ENCODE results near the gene WDR93.

WDR93 gene

GRCh38 chr15:89690276-89691218 is at the start of gene WDR93, which contains the start of gene PEX11A:
WDR93 (plus strand) TSS chr15:89690811; CDS start chr15:89701747, 10,936 bp downstream.
PEX11A (minus strand) TSS chr15:89690754; CDS start chr15:89690632, 122 bp downstream.
- DNase-seq (ENCODE audit: low spot score): peak; percentile 67

DNA sequence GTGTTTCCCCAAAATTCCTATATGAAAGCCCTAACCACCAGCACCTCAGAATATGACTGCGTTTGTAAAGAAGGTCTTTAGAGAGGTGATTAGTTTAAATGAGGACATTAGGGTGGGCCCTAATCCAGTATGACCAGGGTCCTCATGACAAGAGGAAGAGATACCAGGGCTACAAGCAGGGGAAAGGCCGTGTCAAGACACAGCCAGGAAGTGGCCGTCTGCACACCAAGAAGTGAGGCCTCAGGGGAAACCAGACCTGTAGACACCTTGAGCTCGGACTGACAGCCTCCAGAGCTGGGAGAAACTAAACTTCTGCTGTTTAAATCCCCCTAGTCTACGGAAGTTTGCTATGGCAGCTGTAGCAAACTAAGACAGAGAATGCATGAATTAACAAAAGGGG is 49.6 kb upstream of the WDR93 start:
- DNase-seq (ENCODE audit: low spot score): no peak

- no peak for DNase-seq (ENCODE audit: low spot score)
Measured at GRCh38 chr15:89642106-89642505, 48.5 kb upstream of the WDR93 start.

DNA sequence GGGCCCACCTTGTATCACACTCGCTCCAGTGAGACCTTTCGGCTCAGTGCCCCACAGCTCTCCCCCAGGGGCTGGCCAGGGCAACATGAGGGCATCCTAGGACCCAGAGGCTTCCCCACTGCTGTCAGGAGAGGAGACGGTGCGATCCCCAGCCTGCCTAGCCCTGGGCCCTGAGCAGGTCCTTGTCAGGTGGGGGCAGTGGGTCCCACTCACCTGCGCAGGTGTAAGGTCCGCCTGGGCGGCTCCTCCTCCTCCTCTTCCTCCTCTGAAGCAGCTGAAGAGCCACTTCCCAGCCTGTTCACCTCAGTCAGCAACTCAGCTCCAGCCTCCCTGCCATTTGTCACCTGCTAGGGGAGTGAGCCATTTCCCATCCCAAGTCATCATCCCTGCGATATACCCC is 44.9 kb upstream of the WDR93 start:
- DNase-seq (ENCODE audit: low spot score): no peak

DNA sequence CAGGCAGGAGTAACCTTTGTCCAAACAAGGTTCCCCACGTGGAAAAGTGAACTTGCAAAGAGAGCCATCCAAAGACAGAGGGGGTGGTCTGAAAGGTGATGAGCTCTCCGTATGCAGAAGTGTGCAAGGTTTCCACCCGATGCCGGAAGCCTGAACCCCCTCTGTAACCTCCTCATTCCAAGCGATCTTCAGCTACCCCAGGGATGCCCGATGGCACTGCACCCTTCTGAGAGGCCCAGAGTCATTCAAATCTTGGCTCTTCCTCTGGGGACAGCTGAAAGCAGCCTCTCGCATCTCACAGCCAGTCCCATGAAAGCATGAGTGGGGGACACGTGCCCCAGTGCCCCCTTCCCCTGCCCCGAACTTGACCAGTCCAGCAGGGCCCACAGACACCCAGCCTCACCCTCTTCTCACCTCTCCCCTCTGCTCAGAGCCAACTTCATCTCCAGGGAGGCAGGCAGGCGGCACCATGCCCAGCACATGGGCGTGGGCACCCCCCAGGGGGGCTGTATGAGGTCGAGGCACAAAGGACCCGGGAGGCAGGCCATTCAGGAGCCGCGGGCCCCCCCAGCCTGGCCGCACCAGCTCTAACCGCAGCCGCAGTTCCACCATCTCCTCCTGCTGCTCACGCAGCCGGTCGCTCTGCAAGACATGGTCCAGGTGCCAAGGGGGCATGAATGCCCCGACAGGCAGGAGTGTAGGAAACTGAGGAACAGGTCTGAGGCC is 44.0 kb upstream of the WDR93 start:
- DNase-seq (ENCODE audit: low spot score): no peak

- DNase-seq (ENCODE audit: low spot score): peak; percentile 57
Measured at GRCh38 chr15:89647191-89647851, 43.3 kb upstream of the WDR93 start.

- no peak for DNase-seq (ENCODE audit: low spot score)
Measured at GRCh38 chr15:89648106-89649012, 42.3 kb upstream of the WDR93 start.

DNA sequence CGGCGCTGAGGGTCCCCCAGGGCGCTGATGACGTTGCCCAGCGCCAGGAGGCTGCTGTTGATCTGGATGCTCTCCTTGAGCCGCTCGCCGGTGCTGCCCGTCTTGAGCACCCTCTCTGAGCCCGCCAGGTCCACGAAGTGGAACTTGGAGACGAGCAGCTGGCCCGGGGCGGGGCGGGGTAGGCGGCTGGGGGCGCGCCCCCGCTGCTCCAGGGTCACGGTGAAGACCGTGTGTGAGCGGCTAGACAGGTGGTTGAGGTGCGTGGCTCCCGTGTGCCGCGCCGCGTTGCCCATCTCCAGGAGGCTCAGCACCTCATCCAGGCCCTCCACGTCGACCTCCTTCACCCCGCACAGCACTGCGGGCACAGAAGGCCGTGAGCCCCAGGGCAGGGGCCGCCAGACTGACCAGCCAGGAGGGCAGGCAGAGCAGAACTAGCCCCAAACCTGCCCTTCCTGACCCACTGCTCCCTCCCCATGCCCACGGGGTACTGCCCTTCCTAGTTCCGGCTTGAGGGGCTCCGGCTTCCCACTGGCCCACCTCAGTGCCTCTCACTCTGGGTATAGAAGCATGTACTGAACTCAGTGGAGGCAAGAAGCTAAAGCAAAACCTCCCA is 41.5 kb upstream of the WDR93 start:
- DNase-seq (ENCODE audit: low spot score): no peak

DNA sequence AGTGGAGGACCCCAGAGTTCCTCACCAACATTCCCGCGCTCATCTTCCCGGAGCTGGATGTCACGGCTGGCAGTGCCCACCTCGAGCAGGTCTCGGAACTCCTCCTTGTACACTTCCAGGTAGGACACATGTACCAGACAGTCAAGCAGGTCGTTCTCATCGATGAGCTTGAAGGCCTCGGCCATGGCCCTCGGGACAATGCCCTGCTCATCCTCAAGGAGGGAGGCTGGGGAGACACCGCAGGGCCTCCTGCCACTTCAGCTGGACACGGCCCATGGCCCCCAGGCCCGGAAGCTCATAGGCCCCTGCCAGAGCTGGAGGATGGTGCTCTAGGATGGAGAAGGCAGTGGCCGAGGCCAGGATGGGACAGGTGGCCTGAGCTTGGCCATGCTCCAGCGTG is 40.9 kb upstream of the WDR93 start:
- DNase-seq (ENCODE audit: low spot score): no peak

- DNase-seq (ENCODE audit: low spot score): no peak
Measured at GRCh38 chr15:89652131-89652530, 38.5 kb upstream of the WDR93 start.

DNA sequence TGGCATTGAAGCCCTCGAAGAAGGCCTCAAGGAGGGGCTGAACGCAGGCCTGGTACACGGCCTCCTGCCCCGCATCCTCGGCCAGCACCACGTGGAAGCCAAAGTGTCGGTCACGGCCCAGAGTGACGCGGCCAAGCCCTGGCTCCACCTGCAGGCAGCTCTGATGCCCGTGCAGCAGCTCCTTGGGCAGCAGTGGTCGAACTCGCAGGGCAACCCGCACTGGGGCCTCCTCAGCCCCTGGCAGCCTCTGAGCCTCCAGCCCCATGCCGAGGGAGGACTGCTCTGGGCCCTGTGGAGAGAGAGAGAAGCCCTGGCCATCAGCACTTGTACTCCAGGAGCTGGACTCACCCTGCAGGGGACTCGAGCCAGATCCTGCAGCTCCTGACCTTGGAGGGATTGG is 37.9 kb upstream of the WDR93 start:
- no peak for DNase-seq (ENCODE audit: low spot score)

- DNase-seq (ENCODE audit: low spot score): no peak
Measured at GRCh38 chr15:89653578-89653977, 37.0 kb upstream of the WDR93 start.

- no peak for DNase-seq (ENCODE audit: low spot score)
Measured at GRCh38 chr15:89654301-89654761, 36.3 kb upstream of the WDR93 start.

DNA sequence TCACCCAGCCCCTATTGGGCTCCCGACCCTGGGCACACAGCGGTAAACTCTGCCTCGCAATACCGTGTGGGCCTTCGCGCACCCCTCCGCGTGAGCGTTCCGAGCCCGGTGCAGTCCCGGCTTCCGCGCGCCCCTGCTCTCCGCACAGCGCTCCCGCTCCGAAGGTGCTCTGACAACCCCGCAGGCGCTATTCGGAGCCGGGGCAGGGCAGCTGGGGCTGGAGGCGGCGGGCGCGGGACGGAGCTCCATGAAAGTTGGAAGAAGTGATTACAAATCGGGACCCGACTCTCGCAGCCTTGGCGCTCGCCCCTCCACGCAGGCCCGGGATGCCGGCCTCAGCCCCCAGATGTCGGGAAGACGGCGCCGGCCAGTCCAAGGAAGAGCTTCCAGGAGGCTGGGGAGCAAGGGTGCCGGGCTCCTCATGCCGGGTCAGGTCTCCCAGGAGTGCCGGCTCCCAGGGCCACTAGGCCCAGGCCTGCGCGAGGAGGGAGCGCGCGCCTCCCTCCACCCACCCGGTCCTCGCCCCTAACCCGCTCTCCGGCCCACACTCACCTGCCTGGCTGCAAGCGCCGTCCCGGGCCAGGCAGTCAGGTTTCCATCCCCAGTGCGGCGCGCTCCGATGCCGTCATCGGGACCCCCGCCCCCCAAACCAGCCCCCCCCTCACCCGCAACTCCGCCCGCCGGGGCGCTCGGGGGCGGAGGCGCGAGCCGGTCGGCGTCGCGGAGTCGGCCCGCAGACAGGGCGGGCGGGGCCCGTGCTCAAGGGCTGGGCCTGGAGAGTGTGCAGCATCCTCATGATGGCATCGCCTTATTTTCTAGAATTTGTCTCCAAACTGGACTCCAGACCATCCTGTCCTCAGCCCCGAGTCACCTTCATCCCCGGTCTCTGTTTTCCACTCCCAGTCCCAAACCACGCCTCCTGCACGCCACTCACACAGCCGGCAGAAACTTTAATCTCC is 35.5 kb upstream of the WDR93 start, which contains the start of gene KIF7:
TSS of gene KIF7 (minus strand) at position 621 of the 959 bp plus-strand sequence. CDS start 2,537 bp downstream, outside the sequence.
- DNase-seq (ENCODE audit: low spot score): no peak

DNA sequence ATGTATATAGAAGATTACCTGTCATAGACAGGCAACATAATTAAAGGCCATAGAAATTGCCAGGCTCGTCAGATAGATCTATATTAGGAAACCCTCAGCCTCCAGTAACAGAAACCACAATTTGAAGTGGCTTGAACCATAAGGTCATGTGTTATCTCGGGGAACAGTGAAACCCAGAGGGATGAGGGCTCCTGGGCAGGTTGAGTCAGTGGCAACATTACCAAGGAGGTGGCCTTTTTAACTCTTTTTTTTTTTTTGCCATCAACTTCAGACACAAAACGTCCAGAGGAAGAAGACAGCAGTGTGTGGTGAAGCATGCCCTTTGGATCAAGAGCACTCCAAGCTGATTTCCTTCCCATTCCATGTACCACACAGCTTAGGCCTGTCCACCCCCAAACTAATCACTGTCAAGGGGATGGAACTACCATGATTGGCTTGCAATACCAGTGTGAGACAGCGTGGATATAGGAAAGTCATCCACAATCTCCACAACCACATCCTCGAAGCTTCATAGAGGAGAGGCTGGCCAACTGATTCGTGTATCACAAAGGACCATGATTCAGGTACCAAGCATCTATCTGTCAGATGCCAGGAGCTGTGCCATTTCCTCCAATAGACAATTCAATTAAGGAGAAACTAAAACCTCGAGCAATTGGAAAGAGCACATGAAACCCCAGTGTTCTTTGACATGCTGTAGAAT is 34.3 kb upstream of the WDR93 start:
- no peak for DNase-seq (ENCODE audit: low spot score)

DNA sequence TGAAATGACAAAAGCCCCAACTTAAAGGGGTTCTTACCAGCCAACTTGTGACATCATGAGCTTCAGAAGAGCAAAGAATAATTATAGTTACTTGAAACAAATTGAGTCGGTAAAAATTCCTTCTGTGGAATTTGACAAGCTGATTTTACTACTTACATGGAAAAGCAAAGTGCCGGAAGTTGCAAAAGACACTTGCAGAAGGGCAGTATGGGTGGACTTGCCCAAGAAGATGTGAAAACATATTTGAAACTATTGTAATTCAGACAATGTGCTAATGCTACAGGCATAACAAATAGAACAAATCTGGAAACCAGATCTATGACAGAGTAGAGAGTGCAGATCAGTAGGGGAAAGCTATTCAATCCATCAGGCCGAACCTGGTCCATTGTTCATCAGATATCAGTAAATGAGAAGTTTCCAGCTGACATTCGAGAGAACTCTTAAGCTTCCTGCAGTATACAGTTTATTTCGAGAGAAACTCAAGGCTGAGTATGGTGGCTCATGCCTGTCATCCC is 32.9 kb upstream of the WDR93 start:
- DNase-seq (ENCODE audit: low spot score): no peak

- no peak for DNase-seq (ENCODE audit: low spot score)
Measured at GRCh38 chr15:89659295-89659694, 31.3 kb upstream of the WDR93 start.

GRCh38 chr15:89660556-89660955 is 30.1 kb upstream of the WDR93 start:
- no peak for DNase-seq (ENCODE audit: low spot score)

Measured in Ammon's horn (tissue), 1 donor.